CD14-positive monocyte (primary cell): ENCODE results near the gene STAC3. TPM values are rescaled to one million over a fixed set of nuclear protein-coding genes. Genes with fewer than 3 reads are reported as not detected.

Source experiments
- DNase-seq, 3 donors: peaks; one replicate each; pipeline ENCODE4 v3.0.0-alpha.2; 2011 to 2022
- H2AFZ ChIP-seq: 2 replicates; pipeline ENCODE4 v1.6.0; 2012; ENCODE audit warnings: mild to moderate bottlenecking, low read depth, low read length, inconsistent platforms; ENCODE audit not compliant: insufficient read depth, poor library complexity, severe bottlenecking
- H3K27ac ChIP-seq, 2 donors: 1 replicate in 1 of 2; 2 replicates in 1 of 2; pipeline ENCODE4 v1.5.1; 2012 to 2013; ENCODE audit warnings: low read length in 2 of 2, control low read depth in 1 of 2, inconsistent platforms in 1 of 2, low read depth in 1 of 2, mild to moderate bottlenecking in 1 of 2
- H3K27me3 ChIP-seq, 2 donors: one replicate each; pipeline versions ENCODE4 v1.6.0 to v1.6.1; 2011 to 2013; ENCODE audit warnings: low read length in 2 of 2; ENCODE audit not compliant: control insufficient read depth in 2 of 2, insufficient read depth in 2 of 2
- H3K36me3 ChIP-seq, 2 donors: replicated peaks in 1 of 2; 1 replicate in 1 of 2; 2 replicates in 1 of 2; pipeline versions ENCODE4 v1.5.1 to v1.6.1; 2012 to 2013; ENCODE audit warnings: low read length in 2 of 2, control low read depth in 1 of 2, inconsistent platforms in 1 of 2, mild to moderate bottlenecking in 1 of 2; ENCODE audit not compliant: insufficient read depth in 2 of 2, control insufficient read depth in 1 of 2
- H3K4me1 ChIP-seq, 2 donors: 1 replicate in 1 of 2; 2 replicates in 1 of 2; pipeline versions ENCODE4 v1.5.1 to v1.6.1; 2012 to 2013; ENCODE audit warnings: low read length in 2 of 2, control low read depth in 1 of 2, inconsistent platforms in 1 of 2, mild to moderate bottlenecking in 1 of 2, moderate library complexity in 1 of 2; ENCODE audit not compliant: insufficient read depth in 2 of 2, control insufficient read depth in 1 of 2
- H3K4me2 ChIP-seq: replicated peaks from 2 replicates; pipeline ENCODE3; 2012; ENCODE audit warnings: low read length, moderate library complexity, mild to moderate bottlenecking; ENCODE audit not compliant: poor library complexity, severe bottlenecking; ENCODE audit errors: extremely low read depth
- H3K4me3 ChIP-seq, 3 experiments: fragments of 200-600 bp in 1 of 3; sonication (generic) in 1 of 3; replicated peaks in 1 of 3; 1 replicate in 2 of 3; 2 replicates in 1 of 3; pipeline ENCODE4 v1.5.1; 2011 to 2013; ENCODE audit warnings: low read length in 3 of 3, mild to moderate bottlenecking in 3 of 3, control low read depth in 2 of 3, low read depth in 2 of 3, inconsistent platforms in 1 of 3, moderate library complexity in 1 of 3
- H3K79me2 ChIP-seq: 2 replicates; pipeline ENCODE4 v1.6.0; 2012; ENCODE audit warnings: mild to moderate bottlenecking, control low read depth, inconsistent platforms, low read length, moderate library complexity; ENCODE audit not compliant: insufficient read depth
- H3K9ac ChIP-seq: 2 replicates; pipeline ENCODE4 v1.6.0; 2017; ENCODE audit warnings: low read length, mild to moderate bottlenecking; ENCODE audit not compliant: insufficient read depth, poor library complexity, severe bottlenecking
- H3K9me3 ChIP-seq, 2 donors: replicated peaks in 1 of 2; 1 replicate in 1 of 2; 2 replicates in 1 of 2; pipeline versions ENCODE4 v1.5.1 to v1.6.1; 2012 to 2013; ENCODE audit warnings: low read length in 2 of 2, control low read depth in 1 of 2; ENCODE audit not compliant: control insufficient read depth in 1 of 2, insufficient read depth in 1 of 2
- H4K20me1 ChIP-seq: 2 replicates; pipeline ENCODE4 v1.6.0; 2012; ENCODE audit warnings: mild to moderate bottlenecking, low read length, control low read depth, moderate library complexity; ENCODE audit not compliant: insufficient read depth
- H3K27ac Mint-ChIP-seq, 7 donors: one replicate each; pipeline ENCODE4 v1.8.0; 2020; ENCODE audit warnings: mild to moderate bottlenecking in 7 of 7, mixed read lengths in 7 of 7, moderate library complexity in 6 of 7, inconsistent platforms in 2 of 7
- H3K27me3 Mint-ChIP-seq, 3 donors: one replicate each; pipeline ENCODE4 v1.8.0; 2021 to 2022; ENCODE audit warnings: low read depth in 3 of 3, mild to moderate bottlenecking in 3 of 3, mixed read lengths in 3 of 3, moderate library complexity in 3 of 3, inconsistent platforms in 1 of 3
- H3K36me3 Mint-ChIP-seq, 2 donors: one replicate each; pipeline ENCODE4 v1.8.0; 2020; ENCODE audit warnings: mixed read lengths in 2 of 2, inconsistent platforms in 1 of 2, mild to moderate bottlenecking in 1 of 2
- H3K4me1 Mint-ChIP-seq: one replicate; pipeline ENCODE4 v1.8.0; 2020; ENCODE audit warnings: mild to moderate bottlenecking, mixed read lengths
- H3K4me3 Mint-ChIP-seq, 2 donors: one replicate each; pipeline ENCODE4 v1.8.0; 2020; ENCODE audit warnings: mild to moderate bottlenecking in 2 of 2, mixed read lengths in 2 of 2, moderate library complexity in 1 of 2
- H3K9me3 Mint-ChIP-seq, 7 donors: one replicate each; pipeline ENCODE4 v1.8.0; 2020 to 2022; ENCODE audit warnings: mixed read lengths in 7 of 7, mild to moderate bottlenecking in 6 of 7, moderate library complexity in 6 of 7, inconsistent platforms in 2 of 7
- WGBS: methylation state at CpG from one replicate; pipeline ENCODE4 v1.1.5; 2013; ENCODE audit warnings: missing lambda C conversion rate; ENCODE audit not compliant: insufficient coverage; 5-methylcytosine and 5-hydroxymethylcytosine counted together
- intact Hi-C, 2 donors: fragments of 100-400 bp; cut with micrococcal nuclease; formaldehyde crosslinking; loops; one replicate each; pipeline versions ENCODE4 v1.15.0 to v1.15.1; 2023
- polyA plus RNA-seq, 3 donors: library from polyadenylated mRNA; depleted of rRNA in 1 of 3; unstranded in 2 of 3; stranded (reverse) in 1 of 3; fragments of 300-500 nt in 2 of 3; fragments of >200 nt in 1 of 3; fragmentation: Illumina TruSeq in 2 of 3; gene quantifications; 1 replicate in 2 of 3; 2 replicates in 1 of 3; pipeline ENCODE4 v1.2.3, GENCODE V29; 2012 to 2021
- TF ChIP-seq, protein P1 (sequence below): fragments of 200-600 bp; IDR thresholded peaks from one replicate; pipeline ENCODE4 v1.8.0; 2022; ENCODE audit warnings: antibody characterized with exemption, mild to moderate bottlenecking

The STAC3 gene
- polyA plus RNA-seq, 3 donors = 7.0 to 32.1 (median 9.1) TPM

DNA sequence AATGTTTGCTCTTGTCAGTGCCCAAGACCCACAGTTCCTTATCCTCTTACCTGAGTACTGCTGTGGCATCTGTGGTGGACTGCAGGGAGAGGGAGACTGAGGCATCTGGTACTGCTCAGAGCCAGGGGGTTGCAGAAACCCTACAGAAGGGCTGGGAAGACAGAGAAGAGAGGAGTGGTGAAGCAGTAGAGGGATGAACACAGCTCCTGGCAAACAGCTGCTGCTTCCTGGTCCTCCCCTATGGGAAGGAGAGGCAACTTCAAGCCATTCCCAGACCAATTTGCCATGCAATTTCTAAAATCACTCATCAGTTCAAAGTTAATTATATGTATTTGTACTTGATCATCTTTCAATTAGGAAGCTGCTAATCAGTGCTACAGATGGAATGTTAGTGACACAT is 15.7 kb upstream of the STAC3 start:
- TF ChIP-seq, protein P1, sequence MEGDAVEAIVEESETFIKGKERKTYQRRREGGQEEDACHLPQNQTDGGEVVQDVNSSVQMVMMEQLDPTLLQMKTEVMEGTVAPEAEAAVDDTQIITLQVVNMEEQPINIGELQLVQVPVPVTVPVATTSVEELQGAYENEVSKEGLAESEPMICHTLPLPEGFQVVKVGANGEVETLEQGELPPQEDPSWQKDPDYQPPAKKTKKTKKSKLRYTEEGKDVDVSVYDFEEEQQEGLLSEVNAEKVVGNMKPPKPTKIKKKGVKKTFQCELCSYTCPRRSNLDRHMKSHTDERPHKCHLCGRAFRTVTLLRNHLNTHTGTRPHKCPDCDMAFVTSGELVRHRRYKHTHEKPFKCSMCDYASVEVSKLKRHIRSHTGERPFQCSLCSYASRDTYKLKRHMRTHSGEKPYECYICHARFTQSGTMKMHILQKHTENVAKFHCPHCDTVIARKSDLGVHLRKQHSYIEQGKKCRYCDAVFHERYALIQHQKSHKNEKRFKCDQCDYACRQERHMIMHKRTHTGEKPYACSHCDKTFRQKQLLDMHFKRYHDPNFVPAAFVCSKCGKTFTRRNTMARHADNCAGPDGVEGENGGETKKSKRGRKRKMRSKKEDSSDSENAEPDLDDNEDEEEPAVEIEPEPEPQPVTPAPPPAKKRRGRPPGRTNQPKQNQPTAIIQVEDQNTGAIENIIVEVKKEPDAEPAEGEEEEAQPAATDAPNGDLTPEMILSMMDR = no peak
- Histone ChIP-seq H3K4me2 (no peak overlapping the region), H4K20me1 (no peaks in the 10 kb centered on the region), H3K36me3 (peaks cover 55 to 87% of the 10 kb centered on the region in 2 donors), H3K9ac (no peak overlapping the region), H3K4me1 (peaks cover 8 to 11% of the 10 kb centered on the region in 2 donors), H3K27me3 (no peaks in the 10 kb centered on the region), H3K27ac (no peak overlapping the region), H2AFZ (no peak overlapping the region), H3K4me3 (no peak overlapping the region), H3K9me3 (no peaks in the 10 kb centered on the region), H3K79me2 (no peaks in the 10 kb centered on the region)
- intact Hi-C loops = no loop called here
- peaks cover 0 to 2% (median 0%) of the 10 kb centered on the region in 7 donors for H3K9me3 Mint-ChIP-seq
- DNase-seq = no peak
- H3K4me3 Mint-ChIP-seq = no peak overlapping the region
- H3K4me1 Mint-ChIP-seq = peaks cover 15% of the 10 kb centered on the region
- H3K27me3 Mint-ChIP-seq = no peaks in the 10 kb centered on the region
- H3K36me3 Mint-ChIP-seq = peaks cover 68 to 87% of the 10 kb centered on the region in 2 donors
- H3K27ac Mint-ChIP-seq = no peak overlapping the region

DNA sequence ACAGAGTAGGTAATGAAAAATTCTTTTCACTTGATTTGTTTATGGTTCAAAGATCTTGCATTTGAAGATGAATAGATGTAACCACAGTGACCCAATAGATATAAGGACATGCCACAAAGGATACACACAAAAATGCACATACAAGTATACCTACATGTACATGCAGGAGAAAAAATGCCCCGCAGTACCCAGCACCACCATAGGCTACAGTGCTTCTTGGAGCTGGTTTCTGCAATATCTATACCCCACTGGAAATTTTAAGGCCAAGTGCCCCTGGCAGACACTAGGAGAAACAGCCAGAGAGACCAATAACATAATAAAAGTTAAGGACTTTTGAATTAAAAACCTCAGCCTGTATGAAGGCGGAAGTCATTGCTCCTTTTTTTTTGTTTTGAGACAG is 12.1 kb upstream of the STAC3 start:
- 86% methylated on average over 1 of the region's 2 CpGs for WGBS

More for the DNA sequence above, 12.1 kb upstream of the STAC3 start:
- Histone ChIP-seq H3K79me2 (no peaks in the 10 kb centered on the region), H3K9me3 (no peaks in the 10 kb centered on the region), H3K4me3 (no peak overlapping the region), H2AFZ (no peak overlapping the region), H3K27ac (no peak overlapping the region), H4K20me1 (no peaks in the 10 kb centered on the region), H3K4me1 (peaks cover 2 to 4% of the 10 kb centered on the region in 2 donors), H3K4me2 (no peak overlapping the region), H3K9ac (no peak overlapping the region), H3K36me3 (peaks cover 59 to 86% of the 10 kb centered on the region in 2 donors), H3K27me3 (no peaks in the 10 kb centered on the region)
- intact Hi-C loops = loop anchor here (5.0 kb wide), 1 partner anchor 189 kb away; no protein-coding TSS in a partner anchor
- TF ChIP-seq, protein P1 = no peak
- no peak overlapping the region for H3K27ac Mint-ChIP-seq
- peaks cover 5% of the 10 kb centered on the region for H3K4me1 Mint-ChIP-seq
- peaks cover 73 to 91% of the 10 kb centered on the region in 2 donors for H3K36me3 Mint-ChIP-seq
- no peaks in the 10 kb centered on the region for H3K27me3 Mint-ChIP-seq
- no peak overlapping the region for H3K4me3 Mint-ChIP-seq
- H3K9me3 Mint-ChIP-seq = peaks cover 0 to 2% (median 0%) of the 10 kb centered on the region in 7 donors
- no peak for DNase-seq
